Parathyroid adenoma (tissue), 2 donors: ENCODE results near the gene TIMP2.

Experiments
- H2AFZ ChIP-seq: fragments of 300-600 bp; sonication (generic); one replicate; pipeline ENCODE4 v1.7.0; 2017; ENCODE audit warnings: antibody characterized with exemption, mild to moderate bottlenecking
- H3K27ac ChIP-seq: fragments of 300-600 bp; sonication (generic); one replicate; pipeline ENCODE4 v1.7.0; 2017
- H3K27me3 ChIP-seq: fragments of 300-600 bp; sonication (generic); one replicate; pipeline ENCODE4 v1.7.0; 2017; ENCODE audit warnings: low read length; ENCODE audit not compliant: control insufficient read depth, insufficient read depth
- H3K36me3 ChIP-seq: fragments of 300-600 bp; sonication (generic); one replicate; pipeline ENCODE4 v1.7.0; 2017; ENCODE audit warnings: low read length; ENCODE audit not compliant: control insufficient read depth, insufficient read depth
- H3K4me1 ChIP-seq: fragments of 300-600 bp; sonication (generic); one replicate; pipeline ENCODE4 v1.7.0; 2017; ENCODE audit warnings: control low read depth
- H3K4me2 ChIP-seq: fragments of 300-600 bp; sonication (generic); one replicate; pipeline ENCODE4 v1.7.0; 2017; ENCODE audit warnings: low read length
- H3K4me3 ChIP-seq: fragments of 300-600 bp; sonication (generic); one replicate; pipeline ENCODE4 v1.7.0; 2017; ENCODE audit warnings: low read depth, low read length
- H3K79me2 ChIP-seq: fragments of 300-600 bp; sonication (generic); one replicate; pipeline ENCODE4 v1.7.0; 2017; ENCODE audit warnings: control low read depth
- H3K9ac ChIP-seq: fragments of 300-600 bp; sonication (generic); one replicate; pipeline ENCODE4 v1.7.0; 2017; ENCODE audit warnings: mild to moderate bottlenecking
- H3K9me3 ChIP-seq: fragments of 300-600 bp; sonication (generic); one replicate; pipeline ENCODE4 v1.7.0; 2017; ENCODE audit warnings: low read length; ENCODE audit not compliant: control insufficient read depth
- TF ChIP-seq, protein P1 (sequence below): fragments of 300-600 bp; sonication (generic); IDR thresholded peaks from one replicate; pipeline ENCODE4 v1.7.0; 2017; ENCODE audit warnings: antibody characterized with exemption, mild to moderate bottlenecking
- donor health status: primary hyperparathyroidism.

The TIMP2 gene

DNA sequence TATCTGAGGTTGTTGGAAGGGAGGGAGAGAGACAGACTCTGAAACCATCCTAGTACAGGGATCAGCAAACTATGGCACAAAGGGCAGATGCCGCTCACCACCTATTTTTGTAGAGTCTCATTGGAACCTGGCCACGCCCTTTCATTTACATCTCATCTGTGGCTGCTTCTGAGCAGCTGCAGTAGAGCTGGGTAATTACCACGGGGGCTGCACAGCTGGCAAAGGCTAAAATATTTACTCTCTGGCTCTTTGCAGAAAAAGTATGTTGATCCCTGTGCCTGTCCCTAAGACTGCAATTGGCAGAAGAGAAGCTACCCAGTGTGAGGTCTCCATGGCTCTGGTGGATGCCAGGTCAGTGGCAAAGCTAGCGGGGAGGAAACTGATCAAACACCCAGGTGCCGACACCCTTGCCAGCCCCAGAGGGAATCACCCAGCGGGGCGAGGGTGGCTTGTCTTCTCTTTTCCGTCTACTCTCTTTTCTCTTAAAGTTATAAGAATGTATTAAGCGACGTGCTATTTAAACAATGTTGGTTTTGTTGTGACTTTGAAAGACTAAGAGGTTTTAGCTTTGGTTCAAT lies 36.2 kb downstream of the TIMP2 start:
- Histone ChIP-seq H2AFZ (no peak overlapping the region), H3K27ac (no peak overlapping the region), H3K4me2 (no peak overlapping the region), H3K27me3 (no peaks in the 10 kb centered on the region), H3K36me3 (no peaks in the 10 kb centered on the region), H3K4me1 (no peaks in the 10 kb centered on the region), H3K9ac (no peak overlapping the region), H3K79me2 (no peaks in the 10 kb centered on the region), H3K9me3 (no peaks in the 10 kb centered on the region), H3K4me3 (no peak overlapping the region)
- TF ChIP-seq, protein P1, sequence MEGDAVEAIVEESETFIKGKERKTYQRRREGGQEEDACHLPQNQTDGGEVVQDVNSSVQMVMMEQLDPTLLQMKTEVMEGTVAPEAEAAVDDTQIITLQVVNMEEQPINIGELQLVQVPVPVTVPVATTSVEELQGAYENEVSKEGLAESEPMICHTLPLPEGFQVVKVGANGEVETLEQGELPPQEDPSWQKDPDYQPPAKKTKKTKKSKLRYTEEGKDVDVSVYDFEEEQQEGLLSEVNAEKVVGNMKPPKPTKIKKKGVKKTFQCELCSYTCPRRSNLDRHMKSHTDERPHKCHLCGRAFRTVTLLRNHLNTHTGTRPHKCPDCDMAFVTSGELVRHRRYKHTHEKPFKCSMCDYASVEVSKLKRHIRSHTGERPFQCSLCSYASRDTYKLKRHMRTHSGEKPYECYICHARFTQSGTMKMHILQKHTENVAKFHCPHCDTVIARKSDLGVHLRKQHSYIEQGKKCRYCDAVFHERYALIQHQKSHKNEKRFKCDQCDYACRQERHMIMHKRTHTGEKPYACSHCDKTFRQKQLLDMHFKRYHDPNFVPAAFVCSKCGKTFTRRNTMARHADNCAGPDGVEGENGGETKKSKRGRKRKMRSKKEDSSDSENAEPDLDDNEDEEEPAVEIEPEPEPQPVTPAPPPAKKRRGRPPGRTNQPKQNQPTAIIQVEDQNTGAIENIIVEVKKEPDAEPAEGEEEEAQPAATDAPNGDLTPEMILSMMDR = no peak

DNA sequence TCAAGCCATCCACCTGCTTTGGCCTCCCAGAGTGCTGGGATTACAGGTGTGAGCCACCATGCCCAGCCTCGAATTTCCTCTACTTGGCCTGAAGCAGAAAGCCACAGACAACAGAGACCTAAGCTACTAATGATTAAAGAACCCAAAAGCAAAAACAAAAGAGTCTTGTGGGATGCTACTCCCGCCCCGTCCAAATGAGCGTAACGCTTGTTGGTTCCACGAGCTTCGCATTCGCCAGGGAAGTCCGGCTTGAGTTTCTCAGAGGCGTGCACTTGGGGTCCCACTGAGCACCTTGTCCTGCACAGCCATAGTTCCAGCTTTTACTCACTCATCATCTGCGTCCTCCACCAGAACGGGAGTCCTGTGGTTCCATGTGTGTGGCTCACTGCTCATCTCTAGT lies 38.2 kb downstream of the TIMP2 start:
- Histone ChIP-seq H2AFZ (no peak overlapping the region), H3K27me3 (no peaks in the 10 kb centered on the region), H3K9me3 (no peaks in the 10 kb centered on the region), H3K79me2 (no peaks in the 10 kb centered on the region), H3K9ac (no peak overlapping the region), H3K27ac (no peak overlapping the region), H3K4me3 (no peak overlapping the region), H3K4me1 (peaks cover 11% of the 10 kb centered on the region), H3K4me2 (no peak overlapping the region), H3K36me3 (no peaks in the 10 kb centered on the region)
- TF ChIP-seq, protein P1 = no peak

DNA sequence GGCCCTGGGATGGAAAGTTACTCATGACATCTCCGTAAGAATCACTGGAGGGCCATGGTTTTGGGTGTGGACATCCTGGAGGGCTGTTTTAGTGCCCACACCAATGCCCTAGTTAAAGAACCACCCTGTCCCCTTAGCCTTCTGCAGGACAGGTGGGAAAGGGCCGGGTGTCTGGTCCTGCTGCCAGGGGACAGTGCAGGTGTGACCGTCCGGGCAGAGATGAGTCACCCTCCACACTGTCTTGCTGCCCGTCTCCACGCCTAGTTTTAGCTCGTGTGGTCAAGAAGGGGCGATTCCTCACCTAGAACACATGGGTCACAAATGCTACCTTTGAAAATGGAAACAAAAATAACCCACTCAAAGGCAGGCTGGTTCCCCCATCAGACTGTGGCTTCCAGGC lies 39.2 kb downstream of the TIMP2 start:
- TF ChIP-seq, protein P1 = no peak
- H3K36me3 ChIP-seq = no peaks in the 10 kb centered on the region
- no peak overlapping the region for H3K4me2 ChIP-seq
- H2AFZ ChIP-seq = no peak overlapping the region
- no peaks in the 10 kb centered on the region for H3K79me2 ChIP-seq
- H3K27me3 ChIP-seq = no peaks in the 10 kb centered on the region
- no peaks in the 10 kb centered on the region for H3K9me3 ChIP-seq
- H3K9ac ChIP-seq = no peak overlapping the region
- no peak overlapping the region for H3K4me3 ChIP-seq
- H3K27ac ChIP-seq = no peak overlapping the region
- H3K4me1 ChIP-seq = peaks cover 11% of the 10 kb centered on the region

DNA sequence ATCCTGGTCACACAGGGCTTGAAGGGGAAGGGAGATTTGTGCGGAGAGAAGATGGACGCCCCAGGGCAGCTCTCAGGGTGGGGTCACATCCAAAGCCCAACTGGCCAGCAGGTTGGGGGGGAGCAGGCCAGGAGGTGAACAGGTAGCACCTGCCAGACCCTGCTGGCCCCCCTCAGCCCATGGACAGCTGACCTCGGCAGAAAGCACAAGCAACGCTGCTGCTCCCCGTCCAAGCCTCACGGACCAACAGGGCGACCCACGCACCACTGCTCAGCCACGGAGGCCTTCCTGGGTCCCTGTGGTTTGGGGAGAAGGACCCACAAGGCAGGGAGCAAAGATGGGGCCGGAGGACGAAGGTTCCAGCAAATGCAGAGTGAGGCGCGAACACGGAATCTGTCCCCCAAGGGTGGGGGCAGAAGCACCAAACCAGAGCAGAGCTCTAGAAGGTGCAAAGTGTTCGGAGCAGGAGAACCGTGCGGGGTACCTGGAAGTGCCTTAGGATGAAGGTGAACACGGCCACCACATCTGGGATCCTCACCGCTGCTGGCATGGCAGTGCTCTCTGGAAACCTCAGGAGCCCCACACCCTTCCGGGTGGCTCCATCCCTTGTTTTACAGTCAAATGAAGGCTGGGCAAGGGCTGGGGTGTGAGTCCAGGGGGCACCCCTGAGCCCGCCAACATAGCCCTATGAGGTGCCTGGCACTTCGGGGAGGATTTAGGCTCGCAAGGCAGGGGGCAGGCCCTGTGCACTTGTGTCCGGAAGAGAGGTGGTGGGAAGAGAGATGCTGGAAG lies 40.1 kb downstream of the TIMP2 start:
- Histone ChIP-seq H3K9ac (no peak overlapping the region), H3K79me2 (no peaks in the 10 kb centered on the region), H3K4me2 (no peak overlapping the region), H3K27ac (no peak overlapping the region), H3K9me3 (no peaks in the 10 kb centered on the region), H3K36me3 (no peaks in the 10 kb centered on the region), H2AFZ (no peak overlapping the region), H3K4me3 (no peak overlapping the region), H3K4me1 (peaks cover 13% of the 10 kb centered on the region), H3K27me3 (no peaks in the 10 kb centered on the region)
- TF ChIP-seq, protein P1 = no peak
